Measurements from ENCODE around the gene UCKL1. TPM values are rescaled to one million over a fixed set of nuclear protein-coding genes. Genes with fewer than 3 reads are reported as not detected.

The UCKL1 gene
- total RNA-seq, 4 donors from 2014 or later, result 32.3 to 80.1 (median 52.5) TPM

- TF ChIP-seq EP300 (IDR thresholded peaks at IDR 0.05), result no peak
- no peak for TF ChIP-seq POLR2A (IDR thresholded peaks at IDR 0.05)
- TF ChIP-seq CTCF (IDR thresholded peaks at IDR 0.05), result no peak
- no peak for TF ChIP-seq POLR2AphosphoS5 (IDR thresholded peaks at IDR 0.05)
- peak; percentile 71 to 79 for DNase-seq (ENCODE audit: low spot score in 2 of 2)
- no peaks in the 10 kb centered on the region for H3K27me3 ChIP-seq
- H3K4me3 ChIP-seq, result peak within 1 kb of the TSS; percentile 76
- H3K9me3 ChIP-seq, result no peaks in the 10 kb centered on the region
- peak within 1 kb of the TSS; percentile 69 for H3K27ac ChIP-seq
- peaks cover 32% of the 10 kb centered on the region for H3K4me1 ChIP-seq
- H3K36me3 ChIP-seq, result peaks cover 20% of the 10 kb centered on the region
- 6% methylated on average over 31 of the region's 73 CpGs for WGBS
These were observed 13.9 kb upstream of the UCKL1 start, which contains the start of gene ZNF512B for GRCh38 chr20:63969838-63970713. TSS of gene ZNF512B (minus strand) at chr20:63969930. CDS start at chr20:63967950, 1,980 bp downstream.

- Histone ChIP-seq H3K4me3 (peak overlapping the region; percentile 76), H3K27me3 (no peaks in the 10 kb centered on the region), H3K9me3 (no peaks in the 10 kb centered on the region), H3K27ac (peak overlapping the region; percentile 69), H3K36me3 (peaks cover 25% of the 10 kb centered on the region), H3K4me1 (peaks cover 28% of the 10 kb centered on the region)
- peak in 1 of 2 donors; percentile 67 for DNase-seq (ENCODE audit: low spot score in 2 of 2)
- TF ChIP-seq POLR2A (IDR thresholded peaks at IDR 0.05) (no peak), POLR2AphosphoS5 (IDR thresholded peaks at IDR 0.05) (no peak), EP300 (IDR thresholded peaks at IDR 0.05) (no peak)
- WGBS, result 7% methylated on average over 11 of the region's 70 CpGs
These were observed 12.9 kb upstream of the UCKL1 start for GRCh38 chr20:63968928-63969760.

GRCh38 chr20:63968136-63968927 lies 12.1 kb upstream of the UCKL1 start:
- no peak for TF ChIP-seq POLR2AphosphoS5 (IDR thresholded peaks at IDR 0.05)
- no peak for TF ChIP-seq EP300 (IDR thresholded peaks at IDR 0.05)
- TF ChIP-seq POLR2A (IDR thresholded peaks at IDR 0.05), result no peak
- no peak for TF ChIP-seq CTCF (IDR thresholded peaks at IDR 0.05)
- Histone ChIP-seq H3K4me3 (peak overlapping the region; percentile 76), H3K36me3 (peaks cover 34% of the 10 kb centered on the region), H3K27me3 (no peaks in the 10 kb centered on the region), H3K27ac (no peak overlapping the region), H3K9me3 (no peaks in the 10 kb centered on the region), H3K4me1 (peaks cover 20% of the 10 kb centered on the region)
- 86% methylated on average over 11 of the region's 14 CpGs for WGBS
- DNase-seq (ENCODE audit: low spot score in 2 of 2), result peak in 1 of 2 donors; percentile 69

GRCh38 chr20:63967330-63968135 lies 11.3 kb upstream of the UCKL1 start:
- WGBS, result 91% methylated on average over 7 of the region's 28 CpGs
- Histone ChIP-seq H3K27ac (no peak overlapping the region), H3K27me3 (no peaks in the 10 kb centered on the region), H3K36me3 (peaks cover 42% of the 10 kb centered on the region), H3K4me1 (peaks cover 20% of the 10 kb centered on the region), H3K9me3 (no peaks in the 10 kb centered on the region), H3K4me3 (no peak overlapping the region)
- peak; percentile 56 to 76 for DNase-seq (ENCODE audit: low spot score in 2 of 2)
- TF ChIP-seq POLR2AphosphoS5 (IDR thresholded peaks at IDR 0.05) (no peak), CTCF (IDR thresholded peaks at IDR 0.05) (no peak), POLR2A (IDR thresholded peaks at IDR 0.05) (no peak), EP300 (IDR thresholded peaks at IDR 0.05) (no peak)
